ENCODE data around the gene SSC5D. TPM values are rescaled to one million over a fixed set of nuclear protein-coding genes. Genes with fewer than 3 reads are reported as not detected.

SSC5D gene
- total and polyA plus RNA-seq, 3 donors from 2014 or later, result 6.4 to 10.7 (median 6.9) TPM

GRCh38 chr19:55554741-55555152, 66.5 kb downstream of the SSC5D start:
- Histone ChIP-seq H3K36me3 (ENCODE audit: low read depth, missing control alignments) (no peaks in the 10 kb centered on the region), H3K27ac (no peak overlapping the region), H3K4me3 (no peak overlapping the region), H3K4me1 (no peaks in the 10 kb centered on the region), H3K27me3 (no peaks in the 10 kb centered on the region), H3K9me3 (no peaks in the 10 kb centered on the region)
- WGBS, 2 donors, result 71 to 79% methylated on average over 8 of the region's 8 CpGs
- no peak for TF ChIP-seq POLR2A (IDR thresholded peaks at IDR 0.05)
- TF ChIP-seq, protein P1, sequence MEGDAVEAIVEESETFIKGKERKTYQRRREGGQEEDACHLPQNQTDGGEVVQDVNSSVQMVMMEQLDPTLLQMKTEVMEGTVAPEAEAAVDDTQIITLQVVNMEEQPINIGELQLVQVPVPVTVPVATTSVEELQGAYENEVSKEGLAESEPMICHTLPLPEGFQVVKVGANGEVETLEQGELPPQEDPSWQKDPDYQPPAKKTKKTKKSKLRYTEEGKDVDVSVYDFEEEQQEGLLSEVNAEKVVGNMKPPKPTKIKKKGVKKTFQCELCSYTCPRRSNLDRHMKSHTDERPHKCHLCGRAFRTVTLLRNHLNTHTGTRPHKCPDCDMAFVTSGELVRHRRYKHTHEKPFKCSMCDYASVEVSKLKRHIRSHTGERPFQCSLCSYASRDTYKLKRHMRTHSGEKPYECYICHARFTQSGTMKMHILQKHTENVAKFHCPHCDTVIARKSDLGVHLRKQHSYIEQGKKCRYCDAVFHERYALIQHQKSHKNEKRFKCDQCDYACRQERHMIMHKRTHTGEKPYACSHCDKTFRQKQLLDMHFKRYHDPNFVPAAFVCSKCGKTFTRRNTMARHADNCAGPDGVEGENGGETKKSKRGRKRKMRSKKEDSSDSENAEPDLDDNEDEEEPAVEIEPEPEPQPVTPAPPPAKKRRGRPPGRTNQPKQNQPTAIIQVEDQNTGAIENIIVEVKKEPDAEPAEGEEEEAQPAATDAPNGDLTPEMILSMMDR (IDR thresholded peaks at IDR 0.05), result no peak
- intact Hi-C loops (cut with DNase I; ENCODE audit: low total_unique reads), result no loop called here
- no peak for DNase-seq

DNA sequence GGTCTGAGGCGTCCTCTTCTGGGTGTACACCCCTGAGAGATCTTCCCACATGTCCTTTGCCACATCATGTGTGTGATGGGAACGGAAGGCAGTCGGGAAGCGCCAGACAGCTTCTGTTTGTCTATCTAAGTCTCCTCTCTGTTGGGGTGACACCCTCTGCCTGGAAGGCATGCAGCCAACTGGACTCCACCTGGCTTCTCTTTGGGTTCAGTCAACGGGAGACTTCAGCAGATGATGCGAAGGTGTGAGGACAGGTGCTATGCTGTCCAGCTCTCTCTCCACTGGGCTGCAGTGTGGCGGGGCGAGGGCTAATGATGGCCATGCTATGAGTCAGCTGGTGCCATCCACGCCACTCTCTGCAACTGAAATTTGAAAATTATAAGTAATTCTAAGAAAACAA, 71.4 kb downstream of the SSC5D start:
- WGBS, 2 donors, result 92% methylated on average over 6 to 9 of the region's 9 CpGs
- Histone ChIP-seq H3K27ac (no peak overlapping the region), H3K4me1 (no peaks in the 10 kb centered on the region), H3K9me3 (no peaks in the 10 kb centered on the region), H3K36me3 (ENCODE audit: low read depth, missing control alignments) (no peaks in the 10 kb centered on the region), H3K4me3 (no peak overlapping the region), H3K27me3 (no peaks in the 10 kb centered on the region)
- no peak for DNase-seq
- intact Hi-C loops (cut with DNase I; ENCODE audit: low total_unique reads), result no loop called here
- no peak for TF ChIP-seq POLR2A (IDR thresholded peaks at IDR 0.05)

GRCh38 chr19:55563261-55563690, 75.0 kb downstream of the SSC5D start:
- H3K27ac ChIP-seq, result no peak overlapping the region
- no peaks in the 10 kb centered on the region for H3K9me3 ChIP-seq
- 51 to 62% methylated on average over 12 of the region's 12 CpGs for WGBS, 2 donors
- H3K27me3 ChIP-seq, result no peaks in the 10 kb centered on the region
- intact Hi-C loops (cut with DNase I; ENCODE audit: low total_unique reads), result no loop called here
- H3K4me1 ChIP-seq, result no peaks in the 10 kb centered on the region
- DNase-seq, result peak; percentile 40
- H3K4me3 ChIP-seq, result no peak overlapping the region
- no peak for TF ChIP-seq POLR2A (IDR thresholded peaks at IDR 0.05)
- TF ChIP-seq, protein P1 (IDR thresholded peaks at IDR 0.05), result no peak
- H3K36me3 ChIP-seq (ENCODE audit: low read depth, missing control alignments), result no peaks in the 10 kb centered on the region

DNA sequence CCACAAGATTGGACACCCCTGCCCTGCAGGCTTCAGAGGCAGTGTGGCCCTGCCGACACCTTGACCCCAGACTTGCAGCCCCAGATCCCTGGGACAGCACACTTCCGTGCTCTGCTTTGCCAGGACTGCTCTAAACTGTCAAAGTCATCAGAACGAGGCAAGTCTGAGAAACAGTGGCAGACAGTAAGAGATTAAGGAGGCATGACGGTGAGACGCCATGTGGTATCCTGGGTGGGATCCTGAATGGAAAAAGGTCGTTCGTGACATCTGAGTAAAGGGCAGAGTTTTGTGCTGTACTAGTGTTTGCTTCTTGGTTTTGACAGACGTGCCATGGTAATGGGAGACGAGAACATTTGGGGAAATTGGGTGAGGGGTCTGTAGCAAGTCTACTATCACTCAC, 78.6 kb downstream of the SSC5D start:
- Histone ChIP-seq H3K36me3 (ENCODE audit: low read depth, missing control alignments) (no peaks in the 10 kb centered on the region), H3K27ac (no peak overlapping the region), H3K27me3 (no peaks in the 10 kb centered on the region), H3K4me3 (no peak overlapping the region), H3K9me3 (no peaks in the 10 kb centered on the region), H3K4me1 (no peaks in the 10 kb centered on the region)
- TF ChIP-seq POLR2A (IDR thresholded peaks at IDR 0.05), result no peak
- 44 to 52% methylated on average over 9 of the region's 9 CpGs for WGBS, 2 donors
- intact Hi-C loops (cut with DNase I; ENCODE audit: low total_unique reads), result no loop called here
- DNase-seq, result no peak

GRCh38 chr19:55567708-55568328, 79.6 kb downstream of the SSC5D start:
- DNase-seq, result no peak
- no peaks in the 10 kb centered on the region for H3K4me1 ChIP-seq
- no peaks in the 10 kb centered on the region for H3K27me3 ChIP-seq
- no peak for TF ChIP-seq POLR2A (IDR thresholded peaks at IDR 0.05)
- TF ChIP-seq, protein P1 (IDR thresholded peaks at IDR 0.05), result no peak
- intact Hi-C loops (cut with DNase I; ENCODE audit: low total_unique reads), result no loop called here
- no peaks in the 10 kb centered on the region for H3K9me3 ChIP-seq
- no peaks in the 10 kb centered on the region for H3K36me3 ChIP-seq (ENCODE audit: low read depth, missing control alignments)
- no peak overlapping the region for H3K27ac ChIP-seq
- H3K4me3 ChIP-seq, result no peak overlapping the region

Other genes with a start within 250 kb of the SSC5D start
- gene PPP6R1, start 229.4 kb upstream of the SSC5D start, total RNA-seq, result 100 to 1,000 TPM; 178 to 179 TPM
- gene PPP6R1, start 229.4 kb upstream of the SSC5D start, polyA plus RNA-seq (ENCODE audit: insufficient read depth, low read depth, low replicate concordance), result 217 TPM
- gene HSPBP1, start 208.3 kb upstream of the SSC5D start, total RNA-seq, result 10 to 100 TPM; 43.5 to 48.2 TPM
- 42.7 TPM for gene HSPBP1, start 208.3 kb upstream of the SSC5D start, polyA plus RNA-seq (ENCODE audit: insufficient read depth, low read depth, low replicate concordance)
- 10 to 100 TPM; 14.9 to 20.7 TPM for gene BRSK1, start 204.4 kb upstream of the SSC5D start, total RNA-seq
- gene BRSK1, start 204.4 kb upstream of the SSC5D start, polyA plus RNA-seq (ENCODE audit: insufficient read depth, low read depth, low replicate concordance), result 12.8 TPM
- 1 to 10 TPM in 1 of 2 donors, not detected in 1; 2.2 TPM for gene TMEM150B, start 163.1 kb upstream of the SSC5D start, total RNA-seq
- gene TMEM150B, start 163.1 kb upstream of the SSC5D start, polyA plus RNA-seq (ENCODE audit: insufficient read depth, low read depth, low replicate concordance), result 0.98 TPM
- gene KMT5C, start 148.6 kb upstream of the SSC5D start, total RNA-seq, result 10 to 100 TPM; 48.8 to 62.9 TPM
- 14.6 TPM for gene KMT5C, start 148.6 kb upstream of the SSC5D start, polyA plus RNA-seq (ENCODE audit: insufficient read depth, low read depth, low replicate concordance)
- gene COX6B2, start 133.7 kb upstream of the SSC5D start, total RNA-seq, result 10 to 100 TPM; 27.9 to 47.5 TPM
- gene COX6B2, start 133.7 kb upstream of the SSC5D start, polyA plus RNA-seq (ENCODE audit: insufficient read depth, low read depth, low replicate concordance), result 171 TPM
- gene GARIN5B, start 125.2 kb upstream of the SSC5D start, total RNA-seq, result 10 to 100 TPM; 11.3 to 28.2 TPM
- 49.6 TPM for gene GARIN5B, start 125.2 kb upstream of the SSC5D start, polyA plus RNA-seq (ENCODE audit: insufficient read depth, low read depth, low replicate concordance)
- 1 to 10 TPM; 2.0 to 2.1 TPM for gene IL11, start 118.0 kb upstream of the SSC5D start, total RNA-seq
- gene IL11, start 118.0 kb upstream of the SSC5D start, polyA plus RNA-seq (ENCODE audit: insufficient read depth, low read depth, low replicate concordance), result 1.2 TPM
- gene TMEM190, start 111.6 kb upstream of the SSC5D start, total RNA-seq, result 10 to 100 TPM; 12.9 to 19.2 TPM
- gene TMEM190, start 111.6 kb upstream of the SSC5D start, polyA plus RNA-seq (ENCODE audit: insufficient read depth, low read depth, low replicate concordance), result 35.4 TPM
- gene TMEM238, start 104.1 kb upstream of the SSC5D start, total RNA-seq, result 1 to 10 TPM; 1.7 to 6.4 TPM
- gene TMEM238, start 104.1 kb upstream of the SSC5D start, polyA plus RNA-seq (ENCODE audit: insufficient read depth, low read depth, low replicate concordance), result 0.91 TPM
- gene RPL28, start 102.5 kb upstream of the SSC5D start, total RNA-seq, result 100 to 1,000 TPM; 284 to 624 TPM
- 1,024 TPM for gene RPL28, start 102.5 kb upstream of the SSC5D start, polyA plus RNA-seq (ENCODE audit: insufficient read depth, low read depth, low replicate concordance)
- 100 to 1,000 TPM; 150 to 188 TPM for gene UBE2S, start 80.6 kb upstream of the SSC5D start, total RNA-seq
- gene UBE2S, start 80.6 kb upstream of the SSC5D start, polyA plus RNA-seq (ENCODE audit: insufficient read depth, low read depth, low replicate concordance), result 272 TPM
- 1 to 10 TPM in 1 of 2 donors, under 1 TPM in 1; 0.43 to 1.0 TPM for gene SHISA7, start 45.1 kb upstream of the SSC5D start, total RNA-seq
- gene SHISA7, start 45.1 kb upstream of the SSC5D start, polyA plus RNA-seq (ENCODE audit: insufficient read depth, low read depth, low replicate concordance), result 0.45 TPM
- gene ISOC2, start 26.8 kb upstream of the SSC5D start, total RNA-seq, result 10 to 100 TPM; 79.1 to 98.5 TPM
- 107 TPM for gene ISOC2, start 26.8 kb upstream of the SSC5D start, polyA plus RNA-seq (ENCODE audit: insufficient read depth, low read depth, low replicate concordance)
- gene C19orf85, start 23.7 kb upstream of the SSC5D start, total RNA-seq, result not detected
- gene C19orf85, start 23.7 kb upstream of the SSC5D start, polyA plus RNA-seq (ENCODE audit: insufficient read depth, low read depth, low replicate concordance), result not detected
- gene ZNF628, start 11.8 kb upstream of the SSC5D start, total RNA-seq, result 10 to 100 TPM; 31.3 to 53.7 TPM
- 33.8 TPM for gene ZNF628, start 11.8 kb upstream of the SSC5D start, polyA plus RNA-seq (ENCODE audit: insufficient read depth, low read depth, low replicate concordance)
- 10 to 100 TPM; 12.0 to 16.0 TPM for gene NAT14, start 3.2 kb upstream of the SSC5D start, total RNA-seq
- 17.3 TPM for gene NAT14, start 3.2 kb upstream of the SSC5D start, polyA plus RNA-seq (ENCODE audit: insufficient read depth, low read depth, low replicate concordance)
- under 1 TPM; 0.87 to 0.99 TPM for gene SBK2, start 48.7 kb downstream of the SSC5D start, total RNA-seq
- gene SBK2, start 48.7 kb downstream of the SSC5D start, polyA plus RNA-seq (ENCODE audit: insufficient read depth, low read depth, low replicate concordance), result 1.3 TPM
- under 1 TPM; 0.39 to 0.81 TPM for gene SBK3, start 57.1 kb downstream of the SSC5D start, total RNA-seq
- 0.34 TPM for gene SBK3, start 57.1 kb downstream of the SSC5D start, polyA plus RNA-seq (ENCODE audit: insufficient read depth, low read depth, low replicate concordance)
- gene ZNF579, start 92.4 kb downstream of the SSC5D start, total RNA-seq, result 1 to 10 TPM; 4.0 to 7.2 TPM
- 4.3 TPM for gene ZNF579, start 92.4 kb downstream of the SSC5D start, polyA plus RNA-seq (ENCODE audit: insufficient read depth, low read depth, low replicate concordance)
- 10 to 100 TPM; 16.5 to 17.4 TPM for gene FIZ1, start 111.1 kb downstream of the SSC5D start, total RNA-seq
- gene FIZ1, start 111.1 kb downstream of the SSC5D start, polyA plus RNA-seq (ENCODE audit: insufficient read depth, low read depth, low replicate concordance), result 8.5 TPM
- gene ZNF524, start 111.9 kb downstream of the SSC5D start, total RNA-seq, result 10 to 100 TPM; 25.0 to 29.4 TPM
- gene ZNF524, start 111.9 kb downstream of the SSC5D start, polyA plus RNA-seq (ENCODE audit: insufficient read depth, low read depth, low replicate concordance), result 8.5 TPM
- gene ZNF865, start 117.2 kb downstream of the SSC5D start, total RNA-seq, result 10 to 100 TPM; 12.2 to 14.5 TPM
- 4.7 TPM for gene ZNF865, start 117.2 kb downstream of the SSC5D start, polyA plus RNA-seq (ENCODE audit: insufficient read depth, low read depth, low replicate concordance)
- 10 to 100 TPM; 10.3 to 13.0 TPM for gene ZNF784, start 136.1 kb downstream of the SSC5D start, total RNA-seq
- gene ZNF784, start 136.1 kb downstream of the SSC5D start, polyA plus RNA-seq (ENCODE audit: insufficient read depth, low read depth, low replicate concordance), result 6.6 TPM
- 10 to 100 TPM; 37.6 to 38.0 TPM for gene ZNF580, start 152.6 kb downstream of the SSC5D start, total RNA-seq
- gene ZNF580, start 152.6 kb downstream of the SSC5D start, polyA plus RNA-seq (ENCODE audit: insufficient read depth, low read depth, low replicate concordance), result 21.7 TPM
- gene ZNF581, start 155.2 kb downstream of the SSC5D start, total RNA-seq, result 10 to 100 TPM; 17.3 to 31.2 TPM
- 18.4 TPM for gene ZNF581, start 155.2 kb downstream of the SSC5D start, polyA plus RNA-seq (ENCODE audit: insufficient read depth, low read depth, low replicate concordance)
- gene CCDC106, start 159.8 kb downstream of the SSC5D start, total RNA-seq, result 10 to 100 TPM; 57.0 to 84.9 TPM
- 34.5 TPM for gene CCDC106, start 159.8 kb downstream of the SSC5D start, polyA plus RNA-seq (ENCODE audit: insufficient read depth, low read depth, low replicate concordance)
- 100 to 1,000 TPM; 264 to 281 TPM for gene U2AF2, start 166.6 kb downstream of the SSC5D start, total RNA-seq
- 163 TPM for gene U2AF2, start 166.6 kb downstream of the SSC5D start, polyA plus RNA-seq (ENCODE audit: insufficient read depth, low read depth, low replicate concordance)
- gene EPN1, start 186.8 kb downstream of the SSC5D start, total RNA-seq, result 100 to 1,000 TPM; 176 to 303 TPM
- gene EPN1, start 186.8 kb downstream of the SSC5D start, polyA plus RNA-seq (ENCODE audit: insufficient read depth, low read depth, low replicate concordance), result 134 TPM
- under 1 TPM; 0.39 to 0.68 TPM for gene NLRP9, start 250.0 kb downstream of the SSC5D start, total RNA-seq
- gene NLRP9, start 250.0 kb downstream of the SSC5D start, polyA plus RNA-seq (ENCODE audit: insufficient read depth, low read depth, low replicate concordance), result 0.11 TPM